H1 (cell line): Measurements from ENCODE around the gene GADD45B. TPM values are rescaled to one million over a fixed set of nuclear protein-coding genes. Genes with fewer than 3 reads are reported as not detected.

ENCODE experiments used
- CBX8 ChIP-seq: fragments of 300-800, 300-1000 bp; sonication (generic); IDR thresholded peaks from 2 replicates; pipeline ENCODE4 v1.7.1; 2016; ENCODE audit warnings: low read depth, low read length, borderline replicate concordance
- CEBPB ChIP-seq: IDR thresholded peaks from 2 replicates; pipeline ENCODE4 v1.6.1; 2012; ENCODE audit warnings: low read depth, low read length
- CHD7 ChIP-seq: fragments of 300-600 bp; sonication (generic); IDR thresholded peaks from 2 replicates; pipeline ENCODE4 v1.7.1; 2012; ENCODE audit warnings: low read length, moderate library complexity, mild to moderate bottlenecking, inconsistent platforms; ENCODE audit not compliant: insufficient replicate concordance
- EP300 ChIP-seq, 2 experiments: IDR thresholded peaks; 1 replicate in 1 of 2; 2 replicates in 1 of 2; pipeline ENCODE4 v1.6.1; 2011 to 2012; ENCODE audit warnings: low read depth in 2 of 2, low read length in 2 of 2, mild to moderate bottlenecking in 2 of 2, borderline replicate concordance in 1 of 2, inconsistent platforms in 1 of 2, moderate library complexity in 1 of 2
- MAX ChIP-seq: IDR thresholded peaks from 2 replicates; pipeline ENCODE4 v1.6.1; 2012; ENCODE audit warnings: inconsistent platforms
- NANOG ChIP-seq: IDR thresholded peaks from 2 replicates; pipeline ENCODE4 v1.6.1; 2011; ENCODE audit warnings: low read length, low read depth, mild to moderate bottlenecking, inconsistent platforms; ENCODE audit not compliant: insufficient read depth, poor library complexity, severe bottlenecking
- RAD21 ChIP-seq, 2 experiments: IDR thresholded peaks in 1 of 2; conservative IDR thresholded peaks in 1 of 2; 2 replicates each; pipeline ENCODE4 v1.6.1; 2011; ENCODE audit warnings: low read depth in 2 of 2, low read length in 2 of 2, improper control_type of control experiment in 1 of 2, inconsistent platforms in 1 of 2, mild to moderate bottlenecking in 1 of 2, moderate library complexity in 1 of 2
- SAP30 ChIP-seq: fragments of 300-600 bp; sonication (generic); IDR thresholded peaks from 2 replicates; pipeline ENCODE4 v1.7.1; 2012; ENCODE audit warnings: low read length, moderate library complexity, mild to moderate bottlenecking, inconsistent platforms; ENCODE audit not compliant: insufficient read depth, insufficient replicate concordance
- YY1 ChIP-seq: IDR thresholded peaks from 2 replicates; pipeline ENCODE4 v1.6.1; 2011; ENCODE audit warnings: low read depth, mild to moderate bottlenecking, low read length
- polyA plus RNA-seq, 7 experiments: library from polyadenylated mRNA; depleted of rRNA in 3 of 7; stranded (reverse) in 5 of 7; unstranded in 2 of 7; fragments of >200 nt in 5 of 7; fragments of 200-250 nt in 2 of 7; gene quantifications; 1 replicate in 5 of 7; 2 replicates in 1 of 7; 4 replicates in 1 of 7; pipeline versions ENCODE4 v1.2.1 to v1.2.3, GENCODE V29; 2011 to 2013; ENCODE audit warnings: missing spikeins in 2 of 7, mixed read lengths in 2 of 7
- total RNA-seq: library from RNA; stranded (reverse); fragmentation: NEBNext Ultra II Directional; extraction: Animal tissue kit (Norgen Biotek cat#: 25700); gene quantifications from 2 replicates; pipeline ENCODE4 v1.2.1, GENCODE V29; 2021

Gene GADD45B
- total and polyA plus RNA-seq, 2 of the 8 experiments (the other 6 are each of a cell fraction or from before 2014, with no cell fraction given) = 7.4 to 11.4 TPM

- TF ChIP-seq CBX8 = no peak
- no peak for TF ChIP-seq NANOG
- no peak for TF ChIP-seq YY1
- TF ChIP-seq CHD7 = no peak
- no peak for TF ChIP-seq SAP30
- no peak for TF ChIP-seq MAX
- no peak for TF ChIP-seq EP300 (IDR thresholded peaks at IDR 0.05; ENCODE audit: borderline replicate concordance in 1 of 2, low read depth in 2 of 2, low read length in 2 of 2)
- TF ChIP-seq CEBPB = no peak
- TF ChIP-seq RAD21 (IDR thresholded peaks at IDR 0.05 in 1 of 2, conservative IDR thresholded peaks at IDR 0.05 in 1 of 2; ENCODE audit: low read depth in 2 of 2, low read length in 2 of 2) = no peak
These were observed at the start of gene GADD45B (continued) for GRCh38 chr19:2475702-2476450.
